ENCODE data around the gene KIF5C. TPM values are rescaled to one million over a fixed set of nuclear protein-coding genes. Genes with fewer than 3 reads are reported as not detected.

The KIF5C gene
- polyA plus RNA-seq, 1 donor (not counting 4 experiments of a cell fraction or from before 2014, with no cell fraction given): 0.03 TPM

- no peak for FAIRE-seq
- H3K79me2 ChIP-seq (ENCODE audit: control insufficient read depth, insufficient read depth, low read length): no peaks in the 10 kb centered on the region
- no peaks in the 10 kb centered on the region for H3K9me1 ChIP-seq (ENCODE audit: control insufficient read depth, extremely low read depth, insufficient read depth, low read length)
- no peak overlapping the region for H3K4me3 ChIP-seq (ENCODE audit: control insufficient read depth in 2 of 3, extremely low read depth in 1 of 3, insufficient read depth in 2 of 3, low read depth in 1 of 3, low read length in 3 of 3)
- H3K9me3 ChIP-seq (ENCODE audit: control insufficient read depth, low read depth, low read length): no peaks in the 10 kb centered on the region
- dilution Hi-C loops (cut with MboI; ENCODE audit: extremely low pct_ligation_motif_present, low sequenced_read_pairs): no loop called here
- DNase-seq (ENCODE audit: low read depth, low spot score): no peak
- no peak overlapping the region for H2AFZ ChIP-seq (ENCODE audit: control insufficient read depth, low read length)
- peaks cover 7% of the 10 kb centered on the region for H3K27me3 ChIP-seq (ENCODE audit: control insufficient read depth, extremely low read depth, insufficient read depth, low read length)
- H3K36me3 ChIP-seq (ENCODE audit: control insufficient read depth in 2 of 2, extremely low read depth in 1 of 2, insufficient read depth in 2 of 2, low read length in 2 of 2): no peaks in the 10 kb centered on the region
- TF ChIP-seq CTCF (optimal IDR thresholded peaks at IDR 0.05 in 1 of 3, IDR thresholded peaks at IDR 0.05 in 1 of 3, conservative IDR thresholded peaks at IDR 0.05 in 1 of 3; ENCODE audit: extremely low read depth in 1 of 3, insufficient read depth in 2 of 3, low read length in 3 of 3) (no peak), EZH2 (IDR thresholded peaks at IDR 0.05; ENCODE audit: low read length) (no peak)
- H3K4me1 ChIP-seq (ENCODE audit: control insufficient read depth, extremely low read depth, insufficient read depth, low read length): no peaks in the 10 kb centered on the region
- no peaks in the 10 kb centered on the region for H4K20me1 ChIP-seq (ENCODE audit: control insufficient read depth, extremely low read depth, insufficient read depth, low read length)
- no peak overlapping the region for H3K4me2 ChIP-seq (ENCODE audit: control insufficient read depth, extremely low read depth, insufficient read depth, low read depth, low read length)
- no peak overlapping the region for H3K9ac ChIP-seq (ENCODE audit: control insufficient read depth, extremely low read depth, insufficient read depth, low read length)
- H3K27ac ChIP-seq (ENCODE audit: control insufficient read depth, insufficient read depth, low read length): no peak overlapping the region
Observed at GRCh38 chr2:148996805-148997204, 121.8 kb downstream of the KIF5C start.

GRCh38 chr2:148998165-148998830 is 123.3 kb downstream of the KIF5C start:
- H3K4me2 ChIP-seq (ENCODE audit: control insufficient read depth, extremely low read depth, insufficient read depth, low read depth, low read length): no peak overlapping the region
- H3K4me3 ChIP-seq (ENCODE audit: control insufficient read depth in 2 of 3, extremely low read depth in 1 of 3, insufficient read depth in 2 of 3, low read depth in 1 of 3, low read length in 3 of 3): no peak overlapping the region
- H3K36me3 ChIP-seq (ENCODE audit: control insufficient read depth in 2 of 2, extremely low read depth in 1 of 2, insufficient read depth in 2 of 2, low read length in 2 of 2): no peaks in the 10 kb centered on the region
- no peak overlapping the region for H3K9ac ChIP-seq (ENCODE audit: control insufficient read depth, extremely low read depth, insufficient read depth, low read length)
- DNase-seq (ENCODE audit: low read depth, low spot score) (no peak), FAIRE-seq (no peak)
- H3K9me1 ChIP-seq (ENCODE audit: control insufficient read depth, extremely low read depth, insufficient read depth, low read length): no peaks in the 10 kb centered on the region
- dilution Hi-C loops (cut with MboI; ENCODE audit: extremely low pct_ligation_motif_present, low sequenced_read_pairs): no loop called here
- H3K27me3 ChIP-seq (ENCODE audit: control insufficient read depth, extremely low read depth, insufficient read depth, low read length): peaks cover 7% of the 10 kb centered on the region
- no peak overlapping the region for H3K27ac ChIP-seq (ENCODE audit: control insufficient read depth, insufficient read depth, low read length)
- TF ChIP-seq CTCF (optimal IDR thresholded peaks at IDR 0.05 in 1 of 3, IDR thresholded peaks at IDR 0.05 in 1 of 3, conservative IDR thresholded peaks at IDR 0.05 in 1 of 3; ENCODE audit: extremely low read depth in 1 of 3, insufficient read depth in 2 of 3, low read length in 3 of 3) (no peak), EZH2 (IDR thresholded peaks at IDR 0.05; ENCODE audit: low read length) (no peak)
- no peaks in the 10 kb centered on the region for H4K20me1 ChIP-seq (ENCODE audit: control insufficient read depth, extremely low read depth, insufficient read depth, low read length)
- no peaks in the 10 kb centered on the region for H3K79me2 ChIP-seq (ENCODE audit: control insufficient read depth, insufficient read depth, low read length)
- H2AFZ ChIP-seq (ENCODE audit: control insufficient read depth, low read length): no peak overlapping the region
- H3K4me1 ChIP-seq (ENCODE audit: control insufficient read depth, extremely low read depth, insufficient read depth, low read length): no peaks in the 10 kb centered on the region
- no peaks in the 10 kb centered on the region for H3K9me3 ChIP-seq (ENCODE audit: control insufficient read depth, low read depth, low read length)
